ENCODE results near the gene PTHLH. TPM values are rescaled to one million over a fixed set of nuclear protein-coding genes. Genes with fewer than 3 reads are reported as not detected.

Gene PTHLH
- total and polyA plus RNA-seq, 10 of the 15 experiments (the other 5 are each of a cell fraction or from before 2014, with no cell fraction given): 0.08 to 0.12 TPM; not detected in 8

- TF ChIP-seq NKRF (conservative IDR thresholded peaks at IDR 0.05) (no peak), SIX5 (IDR thresholded peaks at IDR 0.05; ENCODE audit: low read depth, low read length, severe bottlenecking) (no peak), STAT1 (conservative IDR thresholded peaks at IDR 0.05) (no peak), ELK1 (IDR thresholded peaks at IDR 0.05; ENCODE audit: low read depth, low read length) (no peak), BRCA1 (IDR thresholded peaks at IDR 0.05; ENCODE audit: low read depth, low read length) (no peak), IKZF2 (IDR thresholded peaks at IDR 0.05) (no peak), ZNF622 (IDR thresholded peaks at IDR 0.05) (no peak), ZNF24 (IDR thresholded peaks at IDR 0.05) (no peak), CUX1 (IDR thresholded peaks at IDR 0.05; ENCODE audit: insufficient replicate concordance, low read depth, low read length) (no peak), HSF1 (IDR thresholded peaks at IDR 0.05; ENCODE audit: low read depth, low read length) (no peak), HDAC2 (IDR thresholded peaks at IDR 0.05) (no peak), E4F1 (IDR thresholded peaks at IDR 0.05; ENCODE audit: borderline replicate concordance, partially characterized antibody) (no peak), BACH1 (IDR thresholded peaks at IDR 0.05; ENCODE audit: borderline replicate concordance) (no peak), RELA (IDR thresholded peaks at IDR 0.05; ENCODE audit: borderline replicate concordance, partially characterized antibody) (no peak), CHD2 (IDR thresholded peaks at IDR 0.05; ENCODE audit: borderline replicate concordance, low read depth, low read length) (no peak), MTA2 (IDR thresholded peaks at IDR 0.05; ENCODE audit: low read depth) (no peak), NRF1 (conservative IDR thresholded peaks at IDR 0.05; ENCODE audit: low read depth, low read length) (no peak), PML (IDR thresholded peaks at IDR 0.05; ENCODE audit: low read length) (no peak)
Measured at GRCh38 chr12:27969624-27970400, 2.7 kb downstream of the PTHLH start (continued).

Measured in GM12878 (cell line).